ENCODE results near the gene TMTC2.

The TMTC2 gene

DNA sequence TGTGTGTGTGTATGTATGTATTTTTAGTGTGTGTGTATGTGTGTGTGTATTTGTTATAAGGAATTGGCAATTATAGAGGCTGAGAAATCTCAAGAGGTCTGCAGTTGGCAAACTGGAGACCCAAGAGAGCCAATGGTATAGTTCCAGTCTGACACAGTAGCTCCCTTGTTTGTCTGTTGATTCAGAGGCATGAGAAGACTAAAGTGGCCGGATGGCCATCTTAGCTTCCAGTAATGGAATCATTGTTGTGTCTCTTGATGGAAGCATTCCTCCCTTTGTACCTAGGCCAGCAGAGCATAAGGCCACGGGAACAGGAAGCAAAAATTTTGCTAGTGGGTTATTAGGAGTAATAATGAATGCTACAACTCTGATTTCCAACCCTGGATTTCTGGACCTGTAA is 460.6 kb downstream of the TMTC2 start:
- Histone ChIP-seq H2AFZ (ENCODE audit: low read depth, low read length, severe bottlenecking) (no peak overlapping the region), H3K9ac (ENCODE audit: low read length) (no peak overlapping the region), H3K79me2 (ENCODE audit: insufficient read depth, low read length) (no peaks in the 10 kb centered on the region), H3K27ac (ENCODE audit: low read depth, low read length) (no peak overlapping the region), H3K36me3 (ENCODE audit: low read length) (no peaks in the 10 kb centered on the region), H4K20me1 (ENCODE audit: low read depth, low read length) (no peaks in the 10 kb centered on the region), H3K9me3 (ENCODE audit: insufficient read depth, low read length) (no peaks in the 10 kb centered on the region), H3K4me3 (ENCODE audit: insufficient read depth, low read length, poor library complexity, severe bottlenecking) (no peak overlapping the region), H3K27me3 (ENCODE audit: low read length) (no peaks in the 10 kb centered on the region), H3K9me2 (replicated peaks; ENCODE audit: insufficient read depth, low read length) (no peaks in the 10 kb centered on the region), H3F3A (ENCODE audit: insufficient read depth) (no peaks in the 10 kb centered on the region), H3K4me2 (ENCODE audit: low read depth, low read length, poor library complexity, severe bottlenecking) (no peak overlapping the region)
- no peak for TF ChIP-seq EZH2phosphoT487 (conservative IDR thresholded peaks at IDR 0.05; ENCODE audit: low read length)
- no peak for TF ChIP-seq CTCF (IDR thresholded peaks at IDR 0.05; ENCODE audit: insufficient read depth, low read length, poor library complexity, severe bottlenecking)

- no peak overlapping the region for H2AFZ ChIP-seq (ENCODE audit: low read depth, low read length, severe bottlenecking)
- H3K4me2 ChIP-seq (ENCODE audit: low read depth, low read length, poor library complexity, severe bottlenecking): no peak overlapping the region
- no peak overlapping the region for H3K27ac ChIP-seq (ENCODE audit: low read depth, low read length)
- H3K79me2 ChIP-seq (ENCODE audit: insufficient read depth, low read length): no peaks in the 10 kb centered on the region
- no peak overlapping the region for H3K4me3 ChIP-seq (ENCODE audit: insufficient read depth, low read length, poor library complexity, severe bottlenecking)
- H3K27me3 ChIP-seq (ENCODE audit: low read length): no peaks in the 10 kb centered on the region
- H3K9me3 ChIP-seq (ENCODE audit: insufficient read depth, low read length): no peaks in the 10 kb centered on the region
- no peak overlapping the region for H3K9ac ChIP-seq (ENCODE audit: low read length)
- no peaks in the 10 kb centered on the region for H3F3A ChIP-seq (ENCODE audit: insufficient read depth)
- TF ChIP-seq CTCF (IDR thresholded peaks at IDR 0.05; ENCODE audit: insufficient read depth, low read length, poor library complexity, severe bottlenecking) (no peak), EZH2phosphoT487 (conservative IDR thresholded peaks at IDR 0.05; ENCODE audit: low read length) (no peak)
- H3K9me2 ChIP-seq (replicated peaks; ENCODE audit: insufficient read depth, low read length): no peaks in the 10 kb centered on the region
- H4K20me1 ChIP-seq (ENCODE audit: low read depth, low read length): no peaks in the 10 kb centered on the region
- H3K36me3 ChIP-seq (ENCODE audit: low read length): no peaks in the 10 kb centered on the region
These were observed 463.3 kb downstream of the TMTC2 start for GRCh38 chr12:83149987-83150386.

GRCh38 chr12:83150465-83151189 is 463.9 kb downstream of the TMTC2 start:
- Histone ChIP-seq H3K79me2 (ENCODE audit: insufficient read depth, low read length) (no peaks in the 10 kb centered on the region), H3K9me3 (ENCODE audit: insufficient read depth, low read length) (no peaks in the 10 kb centered on the region), H3K4me2 (ENCODE audit: low read depth, low read length, poor library complexity, severe bottlenecking) (no peak overlapping the region), H3K36me3 (ENCODE audit: low read length) (no peaks in the 10 kb centered on the region), H4K20me1 (ENCODE audit: low read depth, low read length) (no peaks in the 10 kb centered on the region), H3K27me3 (ENCODE audit: low read length) (no peaks in the 10 kb centered on the region), H3K9me2 (replicated peaks; ENCODE audit: insufficient read depth, low read length) (no peaks in the 10 kb centered on the region), H3K4me3 (ENCODE audit: insufficient read depth, low read length, poor library complexity, severe bottlenecking) (no peak overlapping the region), H3K27ac (ENCODE audit: low read depth, low read length) (no peak overlapping the region), H3F3A (ENCODE audit: insufficient read depth) (no peaks in the 10 kb centered on the region), H3K9ac (ENCODE audit: low read length) (no peak overlapping the region), H2AFZ (ENCODE audit: low read depth, low read length, severe bottlenecking) (no peak overlapping the region)
- no peak for TF ChIP-seq EZH2phosphoT487 (conservative IDR thresholded peaks at IDR 0.05; ENCODE audit: low read length)
- TF ChIP-seq CTCF (IDR thresholded peaks at IDR 0.05; ENCODE audit: insufficient read depth, low read length, poor library complexity, severe bottlenecking): no peak

Data from SU-DHL-6 (cell line).